ENCODE results near the gene NTRK1.

NTRK1 gene

GRCh38 chr1:156901590-156901900, 40.9 kb downstream of the NTRK1 start:
- ATAC-seq: no peak
- TF ChIP-seq ZNF565 (CRISPR knock-in tag; conservative IDR thresholded peaks at IDR 0.05; ENCODE audit: low read depth): no peak
- TF ChIP-seq SNAI2 (CRISPR knock-in tag; IDR thresholded peaks at IDR 0.05): no peak
- TF ChIP-seq ISL1 (CRISPR knock-in tag; IDR thresholded peaks at IDR 0.05): no peak

- TF ChIP-seq GLIS3 (CRISPR knock-in tag; IDR thresholded peaks at IDR 0.05) (no peak), ESRRG (CRISPR knock-in tag; IDR thresholded peaks at IDR 0.05) (no peak), ZC3H10 (CRISPR knock-in tag; IDR thresholded peaks at IDR 0.05) (no peak), BACH2 (CRISPR knock-in tag; IDR thresholded peaks at IDR 0.05; ENCODE audit: borderline replicate concordance) (no peak), OSR1 (CRISPR knock-in tag; IDR thresholded peaks at IDR 0.05) (no peak), PATZ1 (CRISPR knock-in tag; IDR thresholded peaks at IDR 0.05; ENCODE audit: borderline replicate concordance) (no peak), ZNF565 (CRISPR knock-in tag; conservative IDR thresholded peaks at IDR 0.05; ENCODE audit: low read depth) (no peak), TOX (CRISPR knock-in tag; IDR thresholded peaks at IDR 0.05; ENCODE audit: borderline replicate concordance) (no peak), ZNF70 (CRISPR knock-in tag; IDR thresholded peaks at IDR 0.05) (no peak), CREB5 (CRISPR knock-in tag; IDR thresholded peaks at IDR 0.05; ENCODE audit: low read depth) (no peak), CSRNP3 (CRISPR knock-in tag; IDR thresholded peaks at IDR 0.05) (no peak), ISL1 (CRISPR knock-in tag; IDR thresholded peaks at IDR 0.05) (no peak), ZFP3 (CRISPR knock-in tag; IDR thresholded peaks at IDR 0.05) (no peak), TSHZ2 (CRISPR knock-in tag; IDR thresholded peaks at IDR 0.05) (no peak), PPARA (CRISPR knock-in tag; IDR thresholded peaks at IDR 0.05; ENCODE audit: borderline replicate concordance) (no peak), RARB (CRISPR knock-in tag; IDR thresholded peaks at IDR 0.05) (no peak)
- ATAC-seq: no peak; the same call in 2 of the 3 replicates
Measured at GRCh38 chr1:156901966-156902915, 41.6 kb downstream of the NTRK1 start.

- no peak for ATAC-seq
- TF ChIP-seq CSRNP3 (CRISPR knock-in tag; IDR thresholded peaks at IDR 0.05) (no peak), PPARA (CRISPR knock-in tag; IDR thresholded peaks at IDR 0.05; ENCODE audit: borderline replicate concordance) (no peak), BACH2 (CRISPR knock-in tag; IDR thresholded peaks at IDR 0.05; ENCODE audit: borderline replicate concordance) (no peak), ARNTL (CRISPR knock-in tag; IDR thresholded peaks at IDR 0.05; ENCODE audit: borderline replicate concordance, low read depth) (no peak), SNAI2 (CRISPR knock-in tag; IDR thresholded peaks at IDR 0.05) (no peak), TCF4 (CRISPR knock-in tag; IDR thresholded peaks at IDR 0.05; ENCODE audit: borderline replicate concordance) (no peak), ZFP30 (CRISPR knock-in tag; IDR thresholded peaks at IDR 0.05) (no peak), CREB5 (CRISPR knock-in tag; IDR thresholded peaks at IDR 0.05; ENCODE audit: low read depth) (no peak), CSDC2 (CRISPR knock-in tag; IDR thresholded peaks at IDR 0.05) (no peak), ISL1 (CRISPR knock-in tag; IDR thresholded peaks at IDR 0.05) (no peak)
Measured at GRCh38 chr1:156903328-156904091, 42.8 kb downstream of the NTRK1 start.

All from SK-N-SH treated with all-trans-retinoic acid at 6 μM for 48 hours (cell line).